K562 (cell line): ENCODE measurements around the gene MERTK. TPM values are rescaled to one million over a fixed set of nuclear protein-coding genes. Genes with fewer than 3 reads are reported as not detected.
A peak's percentile ranks its signal among the peaks of the same experiment; 100 is the strongest.

ENCODE experiments used
- ASH1L ChIP-seq: fragments of 450-650 bp; IDR thresholded peaks from 2 replicates; pipeline ENCODE4 v1.6.1; 2018; ENCODE audit warnings: borderline replicate concordance, mild to moderate bottlenecking, low read depth; ENCODE audit not compliant: partially characterized antibody
- GABPB1 ChIP-seq: sonication (generic); formaldehyde crosslinking; IDR thresholded peaks from 2 replicates; pipeline ENCODE4 v1.8.0; 2022; ENCODE audit warnings: mild to moderate bottlenecking, missing genetic modification reagents
- KLF13 ChIP-seq: fragments of 450-650 bp; IDR thresholded peaks from 2 replicates; pipeline ENCODE4 v1.6.1; 2016; ENCODE audit warnings: missing genetic modification characterization, low read depth, mild to moderate bottlenecking, missing compliant biosample characterization, moderate library complexity, borderline replicate concordance
- MAZ ChIP-seq, 2 experiments: fragments of 450-650 bp in 1 of 2; sonication (generic) in 1 of 2; formaldehyde crosslinking; IDR thresholded peaks in 1 of 2; conservative IDR thresholded peaks in 1 of 2; 2 replicates each; pipeline versions ENCODE4 v1.4.0 to v1.5.0; 2020; ENCODE audit warnings: mild to moderate bottlenecking in 1 of 2, missing genetic modification reagents in 1 of 2
- PHF20 ChIP-seq: fragments of 450-650 bp; IDR thresholded peaks from 2 replicates; pipeline ENCODE4 v1.6.1; 2018; ENCODE audit not compliant: partially characterized antibody
- U2AF1 ChIP-seq: fragments of 200-400 bp; formaldehyde crosslinking; optimal IDR thresholded peaks from 2 replicates; pipeline ENCODE3; 2017; ENCODE audit warnings: mild to moderate bottlenecking, low read depth, low read length, moderate library complexity
- ZNF224 ChIP-seq: sonication (generic); formaldehyde crosslinking; IDR thresholded peaks from 2 replicates; pipeline ENCODE4 v1.8.0; 2022; ENCODE audit warnings: mild to moderate bottlenecking, missing genetic modification reagents
- ZNF24 ChIP-seq: fragments of 450-650 bp; IDR thresholded peaks from 2 replicates; pipeline ENCODE4 v1.6.1; 2016
- polyA plus RNA-seq, 8 experiments: library from polyadenylated mRNA; depleted of rRNA in 4 of 8; stranded (reverse) in 5 of 8; unstranded in 3 of 8; fragments of >200 nt; fragmentation: Nextera tagmentation in 2 of 8; fragmentation: Illumina TruSeq in 1 of 8; extraction: Ambion mirVana in 2 of 8; extraction: Trizol in 1 of 8; gene quantifications; 2 replicates each; pipeline versions ENCODE4 v1.2.1 to v1.2.3, GENCODE V29; 2011 to 2014; ENCODE audit warnings: inconsistent platforms in 1 of 8, missing spikeins in 1 of 8
- total RNA-seq, 7 experiments: library from RNA; depleted of rRNA in 6 of 7; stranded (reverse); fragments of >200 nt in 6 of 7; fragmentation: Illumina TruSeq in 2 of 7; extraction: Trizol in 2 of 7; gene quantifications; 2 replicates each; pipeline versions ENCODE4 v1.2.1 to v1.2.3, GENCODE V29; 2011 to 2021; ENCODE audit warnings: low replicate concordance in 1 of 7
- TF ChIP-seq, protein P1 (sequence below): fragments of 250-450 bp; sonication (Bioruptor Pico); IDR thresholded peaks from 2 replicates; pipeline ENCODE4 v1.8.0; 2021; ENCODE audit warnings: borderline replicate concordance, mild to moderate bottlenecking, moderate library complexity; ENCODE audit not compliant: poor library complexity, severe bottlenecking

The MERTK gene
- total and polyA plus RNA-seq, 9 of the 15 experiments (the other 6 are each of a cell fraction or from before 2014, with no cell fraction given) = 0.23 to 1.6 (median 0.74) TPM

GRCh38 chr2:111898703-111899514 is 502 bp downstream of the MERTK start (continued):
- no peak for TF ChIP-seq ZNF224 (CRISPR knock-in tag)
- TF ChIP-seq PHF20 = peak; percentile 21
- TF ChIP-seq, protein P1, sequence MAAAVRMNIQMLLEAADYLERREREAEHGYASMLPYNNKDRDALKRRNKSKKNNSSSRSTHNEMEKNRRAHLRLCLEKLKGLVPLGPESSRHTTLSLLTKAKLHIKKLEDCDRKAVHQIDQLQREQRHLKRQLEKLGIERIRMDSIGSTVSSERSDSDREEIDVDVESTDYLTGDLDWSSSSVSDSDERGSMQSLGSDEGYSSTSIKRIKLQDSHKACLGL = no peak
- TF ChIP-seq KLF13 (tag) = 0 out of 2 replicates have a peak, but pooled peaks have one; percentile 8
- no peak for TF ChIP-seq U2AF1
- no peak for TF ChIP-seq ZNF24
- TF ChIP-seq MAZ (CRISPR knock-in tag; conservative IDR thresholded peaks at IDR 0.05 in 1 of 2, IDR thresholded peaks at IDR 0.05 in 1 of 2) = peak in 1 of 2 experiments; percentile 10; a peak in 1 of 4 replicates
- TF ChIP-seq GABPB1 (CRISPR knock-in tag) = no peak
- no peak for TF ChIP-seq ASH1L
